Activated CD4-positive, alpha-beta T cell treated with anti-CD3 and anti-CD28 coated beads for 4 hours (primary cell): ENCODE measurements around the gene HTR6.

Experiments
- DNase-seq, 2 donors: peaks; one replicate each; pipeline ENCODE4 v3.0.0-alpha.2; 2020

The HTR6 gene

GRCh38 chr1:19639999-19640362 lies 24.7 kb upstream of the HTR6 start:
- DNase-seq: no peak

- no peak for DNase-seq
These were observed 24.0 kb upstream of the HTR6 start for GRCh38 chr1:19640363-19641316.

GRCh38 chr1:19643121-19643520 lies 21.6 kb upstream of the HTR6 start:
- DNase-seq: no peak

- DNase-seq: peak; percentile 75 to 77
These were observed 20.9 kb upstream of the HTR6 start, which contains the start of gene NBL1 for GRCh38 chr1:19643602-19644394. Gene NBL1, plus strand, starts transcription at chr1:19644311. Its CDS starts 10,720 bp downstream, at chr1:19655031.

- DNase-seq: no peak
These were observed 20.3 kb upstream of the HTR6 start for GRCh38 chr1:19644395-19644680.

- DNase-seq: peak; percentile 31 to 49
These were observed 19.8 kb upstream of the HTR6 start for GRCh38 chr1:19644681-19645410.

- no peak for DNase-seq
These were observed 19.0 kb upstream of the HTR6 start for GRCh38 chr1:19645411-19646251.

- DNase-seq: no peak
These were observed 18.0 kb upstream of the HTR6 start for GRCh38 chr1:19646377-19647319.

- DNase-seq: no peak
These were observed 17.0 kb upstream of the HTR6 start for GRCh38 chr1:19647643-19648042.

- no peak for DNase-seq
These were observed 16.4 kb upstream of the HTR6 start for GRCh38 chr1:19648239-19648638.

GRCh38 chr1:19648689-19649088 lies 16.0 kb upstream of the HTR6 start:
- DNase-seq: no peak

GRCh38 chr1:19650416-19651140 lies 14.1 kb upstream of the HTR6 start:
- no peak for DNase-seq

- DNase-seq: peak; percentile 38 to 44
These were observed 13.4 kb upstream of the HTR6 start for GRCh38 chr1:19651141-19651737.

GRCh38 chr1:19654386-19654785 lies 10.3 kb upstream of the HTR6 start:
- no peak for DNase-seq

GRCh38 chr1:19654886-19655717 lies 9.6 kb upstream of the HTR6 start:
- DNase-seq: no peak

- DNase-seq: no peak
These were observed 9.0 kb upstream of the HTR6 start for GRCh38 chr1:19655718-19656080.

- DNase-seq: no peak
These were observed 8.4 kb upstream of the HTR6 start for GRCh38 chr1:19656134-19656779.

- no peak for DNase-seq
These were observed 7.8 kb upstream of the HTR6 start for GRCh38 chr1:19656780-19657466.
